SK-N-SH (cell line): Measurements from ENCODE around the gene RORB. TPM values are rescaled to one million over a fixed set of nuclear protein-coding genes. Genes with fewer than 3 reads are reported as not detected.
"Not testable (repeated sequence)": the region's sequence is repeated elsewhere in the genome, so short reads cannot be mapped to it uniquely, and the experiment has no call there.

Experiments used
- CTCF ChIA-PET: fragments of 300-600, 350-600 bp; formaldehyde crosslinking; extraction: SDS; loops from one replicate; lab custom pipeline; 2021; lab: Yijun Ruan, JAX
- POLR2A ChIA-PET: fragments of 350-600 bp; sonication (Branson Sonifier 250); formaldehyde crosslinking; extraction: SDS; loops from one replicate; lab custom pipeline; 2020; ENCODE audit warnings: antibody characterized with exemption, inconsistent platforms; lab: Yijun Ruan, JAX
- DNase-seq: peaks from one replicate; pipeline ENCODE4 v3.0.0; 2012
- H2AFZ ChIP-seq: fragments of 200-600 bp; sonication (generic); 2 replicates; pipeline ENCODE4 v1.8.1; 2016; ENCODE audit warnings: antibody characterized with exemption, mild to moderate bottlenecking, low read depth
- H3F3A ChIP-seq: fragments of 200-600 bp; sonication (generic); replicated peaks from 2 replicates; pipeline ENCODE3; 2016; ENCODE audit warnings: antibody characterized with exemption, mild to moderate bottlenecking; ENCODE audit not compliant: insufficient read depth
- H3K27ac ChIP-seq, 2 experiments: fragments of 200-500 bp in 1 of 2; fragments of 200-600 bp in 1 of 2; sonication (Bioruptor generic) in 1 of 2; sonication (generic), shearing (Covaris generic) in 1 of 2; 2 replicates each; pipeline versions ENCODE4 v1.5.1 to v1.6.1; 2014 to 2016; ENCODE audit warnings: low read depth in 2 of 2, inconsistent platforms in 1 of 2, low read length in 1 of 2, mild to moderate bottlenecking in 1 of 2, mixed read lengths in 1 of 2
- H3K27me3 ChIP-seq: fragments of 200-600 bp; sonication (generic), shearing (Covaris generic); 2 replicates; pipeline ENCODE4 v1.6.1; 2016; ENCODE audit warnings: mixed run types; ENCODE audit not compliant: insufficient read depth
- H3K36me3 ChIP-seq, 2 experiments: fragments of 200-500 bp in 1 of 2; fragments of 200-600 bp in 1 of 2; sonication (Bioruptor generic) in 1 of 2; sonication (generic) in 1 of 2; replicated peaks in 1 of 2; 2 replicates each; pipeline versions ENCODE3 to v1.5.1; 2014 to 2016; ENCODE audit warnings: low read length in 1 of 2, mild to moderate bottlenecking in 1 of 2; ENCODE audit not compliant: insufficient read depth in 2 of 2, control insufficient read depth in 1 of 2
- H3K4me1 ChIP-seq, 2 experiments: fragments of 200-500 bp in 1 of 2; fragments of 200-600 bp in 1 of 2; sonication (Bioruptor generic) in 1 of 2; sonication (generic), shearing (Covaris generic) in 1 of 2; 2 replicates each; pipeline versions ENCODE4 v1.5.1 to v1.6.1; 2014 to 2016; ENCODE audit warnings: low read depth in 1 of 2, low read length in 1 of 2, mixed run types in 1 of 2; ENCODE audit not compliant: insufficient read depth in 2 of 2, control insufficient read depth in 1 of 2
- H3K4me2 ChIP-seq: fragments of 200-600 bp; sonication (generic), shearing (Covaris generic); 2 replicates; pipeline ENCODE4 v1.6.1; 2017; ENCODE audit warnings: mixed run types
- H3K4me3 ChIP-seq, 2 experiments: fragments of 200-500 bp in 1 of 2; fragments of 200-600 bp in 1 of 2; sonication (Bioruptor generic) in 1 of 2; sonication (generic), shearing (Covaris generic) in 1 of 2; 2 replicates each; pipeline versions ENCODE4 v1.5.1 to v1.8.1; 2014 to 2016; ENCODE audit warnings: low read depth in 2 of 2, inconsistent platforms in 1 of 2, low read length in 1 of 2, mild to moderate bottlenecking in 1 of 2, mixed read lengths in 1 of 2, moderate library complexity in 1 of 2
- H3K79me2 ChIP-seq: fragments of 200-600 bp; sonication (generic); 2 replicates; pipeline ENCODE4 v1.8.1; 2017; ENCODE audit warnings: mild to moderate bottlenecking; ENCODE audit not compliant: insufficient read depth
- H3K9ac ChIP-seq: fragments of 200-600 bp; sonication (generic); 2 replicates; pipeline ENCODE4 v1.6.1; 2017; ENCODE audit warnings: mixed run types
- H3K9me2 ChIP-seq: fragments of 200-600 bp; sonication (generic); 2 replicates; pipeline ENCODE4 v1.6.1; 2017; ENCODE audit warnings: mixed run types
- H3K9me3 ChIP-seq: fragments of 200-600 bp; sonication (generic); 2 replicates; pipeline ENCODE4 v1.6.1; 2017; ENCODE audit warnings: mixed run types, mild to moderate bottlenecking, moderate library complexity
- H4K20me1 ChIP-seq: fragments of 200-600 bp; sonication (generic); 2 replicates; pipeline ENCODE4 v1.6.1; 2017; ENCODE audit warnings: mild to moderate bottlenecking, mixed run types; ENCODE audit not compliant: insufficient read depth
- CHD2 ChIP-seq: fragments of 150-350 bp; IDR thresholded peaks from 2 replicates; pipeline ENCODE4 v1.6.1; 2018; ENCODE audit warnings: low read length; ENCODE audit not compliant: partially characterized antibody
- FOSL2 ChIP-seq: IDR thresholded peaks from 2 replicates; pipeline ENCODE4 v1.4.0; 2012; ENCODE audit warnings: low read depth, mild to moderate bottlenecking, moderate library complexity, borderline replicate concordance
- FOXM1 ChIP-seq: IDR thresholded peaks from 2 replicates; pipeline ENCODE4 v1.4.0; 2012; ENCODE audit warnings: low read depth, mild to moderate bottlenecking
- GATA2 ChIP-seq: sonication (generic); formaldehyde crosslinking; IDR thresholded peaks from 2 replicates; pipeline ENCODE4 v1.5.0; 2020; ENCODE audit warnings: mild to moderate bottlenecking, missing genetic modification reagents
- IRF3 ChIP-seq: fragments of 150-350 bp; IDR thresholded peaks from 2 replicates; pipeline ENCODE4 v1.6.1; 2016; ENCODE audit warnings: mild to moderate bottlenecking, low read depth, low read length
- JUND ChIP-seq: IDR thresholded peaks from 2 replicates; pipeline ENCODE4 v1.4.0; 2012
- MAX ChIP-seq: IDR thresholded peaks from 2 replicates; pipeline ENCODE4 v1.4.0; 2012; ENCODE audit warnings: low read depth
- MEF2A ChIP-seq: IDR thresholded peaks from 2 replicates; pipeline ENCODE4 v1.4.0; 2012; ENCODE audit warnings: low read depth, borderline replicate concordance
- NFIC ChIP-seq: IDR thresholded peaks from 2 replicates; pipeline ENCODE4 v1.4.0; 2012; ENCODE audit warnings: borderline replicate concordance
- NRF1 ChIP-seq: IDR thresholded peaks from 2 replicates; pipeline ENCODE4 v1.6.1; 2012; ENCODE audit warnings: low read depth, mild to moderate bottlenecking, low read length
- PBX3 ChIP-seq: IDR thresholded peaks from 2 replicates; pipeline ENCODE4; 2012
- POLR2AphosphoS5 ChIP-seq: IDR thresholded peaks from 2 replicates; pipeline ENCODE4 v1.6.1; 2012; ENCODE audit warnings: low read depth, low read length
- RAD21 ChIP-seq: IDR thresholded peaks from 2 replicates; pipeline ENCODE4 v1.6.1; 2012; ENCODE audit warnings: mild to moderate bottlenecking, low read length
- RXRA ChIP-seq: IDR thresholded peaks from 2 replicates; pipeline ENCODE4 v1.4.0; 2012; ENCODE audit warnings: low read depth, mild to moderate bottlenecking, borderline replicate concordance
- SIN3A ChIP-seq: IDR thresholded peaks from 2 replicates; pipeline ENCODE4 v1.6.1; 2012; ENCODE audit warnings: low read depth, mild to moderate bottlenecking, low read length, moderate library complexity, borderline replicate concordance
- TAF1 ChIP-seq: IDR thresholded peaks from 2 replicates; pipeline ENCODE4 v1.6.1; 2012; ENCODE audit warnings: low read depth, mild to moderate bottlenecking, low read length, moderate library complexity, borderline replicate concordance
- TCF12 ChIP-seq: IDR thresholded peaks from 2 replicates; pipeline ENCODE4 v1.4.0; 2012
- TEAD4 ChIP-seq: IDR thresholded peaks from 2 replicates; pipeline ENCODE4 v1.4.0; 2012; ENCODE audit warnings: mild to moderate bottlenecking, borderline replicate concordance; ENCODE audit not compliant: insufficient read depth
- WGBS: methylation state at CpG from one replicate; pipeline ENCODE4 v1.1.6; 2017; ENCODE audit warnings: low lambda C conversion rate; 5-methylcytosine and 5-hydroxymethylcytosine counted together
- polyA plus RNA-seq, 3 experiments: library from polyadenylated mRNA; depleted of rRNA; stranded (reverse); fragments of >200 nt; gene quantifications; 2 replicates each; pipeline ENCODE4 v1.2.3, GENCODE V29; 2012
- TF ChIP-seq, protein P1 (sequence below): fragments of 200-600 bp; sonication (generic); IDR thresholded peaks from 2 replicates; pipeline ENCODE4 v1.6.1; 2017; ENCODE audit warnings: antibody characterized with exemption, mild to moderate bottlenecking, moderate library complexity
- TF ChIP-seq, protein P2 (sequence below): IDR thresholded peaks from 2 replicates; pipeline ENCODE4 v1.4.0; 2012; ENCODE audit warnings: low read depth, borderline replicate concordance

The RORB gene
- polyA plus RNA-seq, 1 of the 3 experiments (the other 2 are of a cell fraction): 0.13 TPM

GRCh38 chr9:74530458-74530857, 33.3 kb downstream of the RORB start:
- H3K9ac ChIP-seq, H3K79me2 ChIP-seq, H3K9me3 ChIP-seq, DNase-seq, H3K36me3 ChIP-seq, H3K4me3 ChIP-seq, H3K4me2 ChIP-seq, H2AFZ ChIP-seq, H3K27me3 ChIP-seq, H4K20me1 ChIP-seq, H3K27ac ChIP-seq, POLR2A ChIA-PET, H3K9me2 ChIP-seq, H3F3A ChIP-seq: not testable (repeated sequence)
- peaks cover 0 to 14% of the 10 kb centered on the region in 2 experiments; a peak in 2 of 4 replicates for H3K4me1 ChIP-seq
- 50% methylated on average over 8 of the region's 8 CpGs for WGBS
- TF ChIP-seq, protein P1, sequence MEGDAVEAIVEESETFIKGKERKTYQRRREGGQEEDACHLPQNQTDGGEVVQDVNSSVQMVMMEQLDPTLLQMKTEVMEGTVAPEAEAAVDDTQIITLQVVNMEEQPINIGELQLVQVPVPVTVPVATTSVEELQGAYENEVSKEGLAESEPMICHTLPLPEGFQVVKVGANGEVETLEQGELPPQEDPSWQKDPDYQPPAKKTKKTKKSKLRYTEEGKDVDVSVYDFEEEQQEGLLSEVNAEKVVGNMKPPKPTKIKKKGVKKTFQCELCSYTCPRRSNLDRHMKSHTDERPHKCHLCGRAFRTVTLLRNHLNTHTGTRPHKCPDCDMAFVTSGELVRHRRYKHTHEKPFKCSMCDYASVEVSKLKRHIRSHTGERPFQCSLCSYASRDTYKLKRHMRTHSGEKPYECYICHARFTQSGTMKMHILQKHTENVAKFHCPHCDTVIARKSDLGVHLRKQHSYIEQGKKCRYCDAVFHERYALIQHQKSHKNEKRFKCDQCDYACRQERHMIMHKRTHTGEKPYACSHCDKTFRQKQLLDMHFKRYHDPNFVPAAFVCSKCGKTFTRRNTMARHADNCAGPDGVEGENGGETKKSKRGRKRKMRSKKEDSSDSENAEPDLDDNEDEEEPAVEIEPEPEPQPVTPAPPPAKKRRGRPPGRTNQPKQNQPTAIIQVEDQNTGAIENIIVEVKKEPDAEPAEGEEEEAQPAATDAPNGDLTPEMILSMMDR: peak; percentile 33
- CTCF ChIA-PET: interaction anchor here (1.5 to 2.0 kb wide), 2 partner anchors 8 to 25 kb away, joined by 6 read pairs; no protein-coding TSS in a partner anchor

- Histone ChIP-seq H3K4me2 (no peak overlapping the region), H4K20me1 (no peaks in the 10 kb centered on the region), H3K4me1 (peaks cover 0 to 12% of the 10 kb centered on the region in 2 experiments; a peak in 2 of 4 replicates), H3K9me3 (no peaks in the 10 kb centered on the region), H3K9me2 (no peaks in the 10 kb centered on the region), H2AFZ (no peak overlapping the region), H3K9ac (no peak overlapping the region), H3K27me3 (no peaks in the 10 kb centered on the region), H3K27ac (peak overlapping the region in 1 of 2 experiments; percentile 73; a peak in 2 of 4 replicates), H3K79me2 (no peaks in the 10 kb centered on the region), H3F3A (no peaks in the 10 kb centered on the region), H3K4me3 (no peak overlapping the region), H3K36me3 (no peaks in the 10 kb centered on the region)
- POLR2A ChIA-PET: interaction anchor here (0.6 to 1.0 kb wide), 2 partner anchors 27 to 33 kb away, joined by 3 read pairs; no protein-coding TSS in a partner anchor
- no peak for DNase-seq
- WGBS: 46% methylated on average over 1 of the region's 1 CpG
- CTCF ChIA-PET: interaction anchor here (0.8 to 3.2 kb wide), 5 partner anchors 8 to 785 kb away, joined by 3 to 14 read pairs (median 4); no protein-coding TSS in a partner anchor
- TF ChIP-seq MEF2A (no peak), CHD2 (peak; percentile 23), RAD21 (no peak), GATA2 (peak; percentile 69), NFIC (no peak), TEAD4 (no peak), TAF1 (no peak), IRF3 (no peak), TCF12 (no peak), FOSL2 (no peak), JUND (no peak), RXRA (no peak), PBX3 (no peak), SIN3A (no peak), FOXM1 (no peak), NRF1 (no peak), POLR2AphosphoS5 (no peak), MAX (no peak)
- TF ChIP-seq, protein P2, sequence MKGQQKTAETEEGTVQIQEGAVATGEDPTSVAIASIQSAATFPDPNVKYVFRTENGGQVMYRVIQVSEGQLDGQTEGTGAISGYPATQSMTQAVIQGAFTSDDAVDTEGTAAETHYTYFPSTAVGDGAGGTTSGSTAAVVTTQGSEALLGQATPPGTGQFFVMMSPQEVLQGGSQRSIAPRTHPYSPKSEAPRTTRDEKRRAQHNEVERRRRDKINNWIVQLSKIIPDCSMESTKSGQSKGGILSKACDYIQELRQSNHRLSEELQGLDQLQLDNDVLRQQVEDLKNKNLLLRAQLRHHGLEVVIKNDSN: no peak
Observed at GRCh38 chr9:74533253-74533652, 36.1 kb downstream of the RORB start.
